ENCODE data around the gene ROBO2. TPM values are rescaled to one million over a fixed set of nuclear protein-coding genes. Genes with fewer than 3 reads are reported as not detected.

ROBO2 gene
- total and polyA plus RNA-seq, 2 experiments from 2014 or later, result 1.5 to 7.8 TPM

GRCh38 chr3:77038468-77038929 lies 1.4 kb upstream of the ROBO2 start:
- DNase-seq (ENCODE audit: low spot score), result peak; percentile 95
- no peaks in the 10 kb centered on the region for H3K9me3 Mint-ChIP-seq
- peak; percentile 70 for ATAC-seq

GRCh38 chr3:77038930-77039605 lies 831 bp upstream of the ROBO2 start:
- Mint-ChIP-seq H3K4me3 (peak overlapping the region; percentile 86), H3K27ac (peak overlapping the region; percentile 13; the same call in 1 of the 2 replicates), H3K9me3 (no peaks in the 10 kb centered on the region), H3K4me1 (peaks cover 17% of the 10 kb centered on the region), H3K27me3 (ENCODE audit: insufficient read depth, low read depth, poor library complexity) (peaks cover 10% of the 10 kb centered on the region), H3K36me3 (ENCODE audit: low read depth) (no peaks in the 10 kb centered on the region; the same call in 2 of the 3 replicates)
- ATAC-seq, result peak; percentile 48
- Histone ChIP-seq H3K4me3 (peak overlapping the region; percentile 69), H3K27ac (ENCODE audit: low read depth) (no peak overlapping the region), H3K4me2 (peak overlapping the region; percentile 88), H2AFZ (peak overlapping the region; percentile 87), H3K4me1 (ENCODE audit: insufficient read depth) (peaks cover 18% of the 10 kb centered on the region), H3K36me3 (ENCODE audit: insufficient read depth) (no peaks in the 10 kb centered on the region), H4K20me1 (replicated peaks; ENCODE audit: insufficient read depth) (no peaks in the 10 kb centered on the region), H3F3A (replicated peaks; ENCODE audit: low read depth) (no peaks in the 10 kb centered on the region), H3K79me2 (replicated peaks; ENCODE audit: insufficient read depth) (no peaks in the 10 kb centered on the region), H3K27me3 (ENCODE audit: insufficient read depth) (peaks cover 34% of the 10 kb centered on the region), H3K9me2 (ENCODE audit: insufficient read depth) (no peaks in the 10 kb centered on the region)
- DNase-seq (ENCODE audit: low spot score), result peak; percentile 52
- TF ChIP-seq EZH2 (IDR thresholded peaks at IDR 0.05; ENCODE audit: low read depth, unreplicated experiment) (peak; percentile 17), REST (IDR thresholded peaks at IDR 0.05; ENCODE audit: unreplicated experiment) (no peak)

More at GRCh38 chr3:77038468-77038929, 1.4 kb upstream of the ROBO2 start:
- H3K4me3 ChIP-seq, result peak overlapping the region; percentile 69
- peak overlapping the region; percentile 88 for H3K4me2 ChIP-seq
- H2AFZ ChIP-seq, result peak overlapping the region; percentile 87
- Mint-ChIP-seq H3K27me3 (ENCODE audit: insufficient read depth, low read depth, poor library complexity) (peaks cover 10% of the 10 kb centered on the region), H3K27ac (no peak overlapping the region), H3K4me3 (peak overlapping the region; percentile 86), H3K36me3 (ENCODE audit: low read depth) (no peaks in the 10 kb centered on the region; the same call in 2 of the 3 replicates), H3K4me1 (peaks cover 17% of the 10 kb centered on the region)
- no peaks in the 10 kb centered on the region for H3K36me3 ChIP-seq (ENCODE audit: insufficient read depth)
- H3F3A ChIP-seq (replicated peaks; ENCODE audit: low read depth), result no peaks in the 10 kb centered on the region
- no peak for TF ChIP-seq CREB1 (CRISPR knock-in tag; IDR thresholded peaks at IDR 0.05; ENCODE audit: low read depth)
- TF ChIP-seq CTCF (conservative IDR thresholded peaks at IDR 0.05; ENCODE audit: low read depth in 2 of 2), result peak; percentile 66 to 74
- H3K4me1 ChIP-seq (ENCODE audit: insufficient read depth), result peaks cover 18% of the 10 kb centered on the region
- H3K27ac ChIP-seq (ENCODE audit: low read depth), result no peak overlapping the region
- no peaks in the 10 kb centered on the region for H3K79me2 ChIP-seq (replicated peaks; ENCODE audit: insufficient read depth)
- H3K27me3 ChIP-seq (ENCODE audit: insufficient read depth), result peaks cover 34% of the 10 kb centered on the region
- no peaks in the 10 kb centered on the region for H4K20me1 ChIP-seq (replicated peaks; ENCODE audit: insufficient read depth)
- no peaks in the 10 kb centered on the region for H3K9me2 ChIP-seq (ENCODE audit: insufficient read depth)
